Right cardiac atrium (tissue), 5 donors: Measurements from ENCODE around the gene ZNF836. TPM values are rescaled to one million over a fixed set of nuclear protein-coding genes. Genes with fewer than 3 reads are reported as not detected.

Source experiments
- ATAC-seq, 2 donors: fragments of 200-7000 bp; cut with Tn5 transposase; one replicate each; pipeline versions ENCODE4 v1.8.0 to v1.9.1; 2020; ENCODE audit warnings: moderate library complexity in 2 of 2, mild to moderate bottlenecking in 1 of 2
- DNase-seq, 3 donors: peaks; one replicate each; pipeline ENCODE4 v3.0.0-alpha.2; 2020
- H3K27ac ChIP-seq: one replicate; pipeline ENCODE4 v1.5.1; 2013; ENCODE audit warnings: mild to moderate bottlenecking, low read length, control low read depth, moderate library complexity
- H3K27me3 ChIP-seq: one replicate; pipeline ENCODE4 v1.6.1; 2013; ENCODE audit not compliant: control insufficient read depth, insufficient read depth
- H3K4me1 ChIP-seq: one replicate; pipeline ENCODE4 v1.6.1; 2013; ENCODE audit warnings: low read length; ENCODE audit not compliant: control insufficient read depth, insufficient read depth
- H3K4me3 ChIP-seq: one replicate; pipeline ENCODE4 v1.5.1; 2013; ENCODE audit warnings: low read length, control low read depth
- H3K9me3 ChIP-seq: one replicate; pipeline ENCODE4 v1.6.1; 2013; ENCODE audit warnings: low read length; ENCODE audit not compliant: control insufficient read depth
- WGBS: extraction: QIAGEN DNeasy Blood & Tissue Kit; methylation state at CpG from one replicate; pipeline ENCODE4 v1.1.7; 2013; 5-methylcytosine and 5-hydroxymethylcytosine counted together
- intact Hi-C, 4 donors: fragments of 100-400 bp; cut with DNase I; formaldehyde crosslinking; loops; one replicate each; pipeline versions ENCODE4 v1.11.0 to v1.14.0; 2022 to 2023
- polyA plus RNA-seq: library from polyadenylated mRNA; stranded (reverse); fragments of 200-250 nt; gene quantifications from one replicate; pipeline ENCODE4 v1.2.3, GENCODE V29; 2013
- total RNA-seq, 4 donors: library from RNA; stranded (reverse); fragmentation: NEBNext Ultra II Directional; extraction: Animal tissue kit (Norgen Biotek cat#: 25700); gene quantifications; one replicate each; pipeline ENCODE4 v1.2.1, GENCODE V29; 2021
- donor health status: healthy with polysubstance abuse.
- donor health status: DM: no; HTN: yes; CAD: no.
- donor health status: DM: no; HTN: no; CAD: no.
- donor health status: DM: no; HTN: yes; CAD: no; lungs with severe emphysema.
- donor health status: DM: yes; HTN: yes; CAD: no.

ZNF836 gene
- total and polyA plus RNA-seq, 5 donors: 3.4 to 9.4 (median 8.5) TPM

DNA sequence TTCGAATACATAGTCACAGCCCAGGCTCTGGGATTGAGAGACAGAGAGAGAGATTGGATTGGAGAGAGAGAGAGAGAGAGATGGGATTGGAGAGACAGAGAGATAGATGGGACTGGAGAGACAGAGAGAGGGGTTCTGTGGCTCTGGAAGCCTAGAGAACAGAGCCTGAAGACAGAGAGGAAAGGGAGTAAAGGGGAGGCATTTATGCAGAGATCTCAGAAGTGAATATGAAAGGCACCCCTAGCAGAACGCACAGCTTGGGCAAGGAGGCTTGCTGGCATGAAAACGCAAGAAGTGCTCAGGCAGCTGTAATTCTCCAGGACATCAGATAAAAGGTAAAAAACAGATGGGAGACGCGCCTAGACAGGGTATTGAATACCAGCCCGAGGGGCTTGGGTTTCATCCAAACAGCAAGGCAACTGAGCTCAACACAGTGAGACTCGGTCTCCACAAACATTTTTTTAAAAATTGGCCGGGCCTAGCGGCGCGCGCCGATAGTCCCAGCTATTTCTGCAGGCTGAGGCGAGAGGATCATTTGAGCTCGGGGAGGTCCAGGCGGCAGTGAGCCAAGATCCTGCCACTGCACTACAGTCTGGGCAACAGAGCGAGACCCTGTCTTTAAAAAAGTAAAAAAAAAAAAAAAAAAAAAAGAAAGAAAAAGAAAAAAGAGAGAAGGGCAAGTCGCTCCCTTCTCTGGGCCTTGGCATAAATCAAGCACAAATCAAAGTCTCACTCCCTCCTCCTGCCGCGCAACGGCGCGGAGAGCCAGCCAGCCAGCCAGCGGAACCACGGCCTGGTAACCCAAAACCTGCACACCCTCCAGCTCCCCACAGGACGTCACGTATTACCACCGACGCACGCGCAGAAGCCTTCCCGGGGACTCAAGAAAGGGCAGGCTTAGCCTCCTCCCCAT, 17.7 kb upstream of the ZNF836 start:
- peak overlapping the region; percentile 61 for H3K4me3 ChIP-seq
- DNase-seq: peak; percentile 100
- peak; percentile 25 to 35 for ATAC-seq
- peak overlapping the region; percentile 91 for H3K27ac ChIP-seq
- H3K4me1 ChIP-seq: peaks cover 4% of the 10 kb centered on the region
- no peaks in the 10 kb centered on the region for H3K9me3 ChIP-seq
- no peaks in the 10 kb centered on the region for H3K27me3 ChIP-seq
- intact Hi-C loops: loop anchor here in 1 of 4 donors (5.0 kb wide), 1 partner anchor 52 kb away; the partner anchor contains the start of gene ZNF616
- WGBS: 1% methylated on average over 32 of the region's 32 CpGs

DNA sequence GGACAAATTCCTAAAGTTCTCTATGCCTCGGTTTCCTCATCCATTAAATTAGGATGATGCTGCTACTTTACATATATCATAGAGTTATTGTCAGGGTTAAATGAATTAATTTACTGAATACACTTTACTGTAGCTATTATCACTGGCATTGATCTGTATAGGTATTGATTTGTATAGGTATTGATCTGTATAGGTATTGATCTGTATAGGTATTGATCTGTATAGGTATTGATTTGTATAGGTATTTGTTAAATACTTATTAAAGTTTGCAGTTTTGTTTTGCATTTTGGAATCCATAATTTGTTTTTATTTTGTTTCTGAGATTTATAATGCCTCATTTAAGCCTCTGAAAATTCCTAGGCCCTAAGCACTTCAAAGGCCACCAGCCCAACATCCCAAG, 16.0 kb upstream of the ZNF836 start:
- no peak for ATAC-seq
- 97% methylated on average over 1 of the region's 1 CpG for WGBS

GRCh38 chr19:52176574-52176973, 5.2 kb upstream of the ZNF836 start:
- WGBS: 71% methylated on average over 10 of the region's 10 CpGs
- Histone ChIP-seq H3K27ac (no peak overlapping the region), H3K4me3 (no peak overlapping the region), H3K9me3 (no peaks in the 10 kb centered on the region), H3K27me3 (no peaks in the 10 kb centered on the region), H3K4me1 (no peaks in the 10 kb centered on the region)
- no peak for DNase-seq
- no peak for ATAC-seq
- intact Hi-C loops: no loop called here

More for the DNA sequence above, 16.0 kb upstream of the ZNF836 start:
- no peak for DNase-seq
- no peaks in the 10 kb centered on the region for H3K9me3 ChIP-seq
- no peak overlapping the region for H3K27ac ChIP-seq
- peaks cover 4% of the 10 kb centered on the region for H3K4me1 ChIP-seq
- H3K4me3 ChIP-seq: no peak overlapping the region
- H3K27me3 ChIP-seq: no peaks in the 10 kb centered on the region
- intact Hi-C loops: loop anchor here in 1 of 4 donors (5.0 kb wide), 1 partner anchor 50 kb away; the partner anchor contains the start of gene ZNF616

- intact Hi-C loops: no loop called here
- H3K9me3 ChIP-seq: no peaks in the 10 kb centered on the region
- no peak for ATAC-seq
- 94% methylated on average over 1 of the region's 1 CpG for WGBS
- no peak overlapping the region for H3K4me3 ChIP-seq
- DNase-seq: no peak
- H3K27me3 ChIP-seq: no peaks in the 10 kb centered on the region
- peaks cover 4% of the 10 kb centered on the region for H3K4me1 ChIP-seq
- no peak overlapping the region for H3K27ac ChIP-seq
Measured at GRCh38 chr19:52172347-52172746, 926 bp upstream of the ZNF836 start.

DNA sequence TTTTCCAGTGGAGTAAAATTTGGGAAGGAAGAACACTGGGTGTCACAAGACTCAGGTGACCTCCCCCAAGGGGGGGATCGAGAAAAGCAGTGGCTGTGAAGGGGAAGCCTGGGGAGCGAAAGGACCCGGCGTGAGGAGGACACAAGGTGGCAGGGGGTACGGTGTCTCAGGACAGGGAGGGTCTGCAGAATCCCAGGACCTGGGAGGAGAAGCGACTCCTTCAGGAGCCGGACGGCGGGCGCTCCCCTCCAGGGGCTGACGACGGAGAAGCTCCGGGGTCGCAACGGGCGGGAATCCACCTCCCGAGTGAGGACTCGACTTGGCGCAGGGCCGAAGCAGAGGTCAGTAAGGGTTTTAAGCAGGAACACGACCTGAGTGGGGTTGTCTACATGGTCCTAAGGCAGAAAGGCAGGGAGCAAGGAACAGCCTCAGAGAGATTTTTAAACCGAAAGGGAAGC, 529 bp downstream of the ZNF836 start:
- Histone ChIP-seq H3K9me3 (no peaks in the 10 kb centered on the region), H3K4me1 (peaks cover 4% of the 10 kb centered on the region), H3K4me3 (peak overlapping the region; percentile 96), H3K27me3 (no peaks in the 10 kb centered on the region), H3K27ac (peak overlapping the region; percentile 50)
- ATAC-seq (peak; percentile 50 to 59), DNase-seq (peak; percentile 34 to 70 (median 60))
- intact Hi-C loops: no loop called here
- WGBS: under 1% methylated on average over 22 of the region's 22 CpGs

GRCh38 chr19:52170304-52170703, 1.1 kb downstream of the ZNF836 start:
- WGBS: 7% methylated on average over 5 of the region's 5 CpGs
- H3K27ac ChIP-seq: no peak overlapping the region
- peak overlapping the region; percentile 96 for H3K4me3 ChIP-seq
- peak in 1 of 2 donors; percentile 35 for ATAC-seq
- no peaks in the 10 kb centered on the region for H3K27me3 ChIP-seq
- H3K4me1 ChIP-seq: peaks cover 4% of the 10 kb centered on the region
- H3K9me3 ChIP-seq: no peaks in the 10 kb centered on the region
- intact Hi-C loops: no loop called here
- no peak for DNase-seq

DNA sequence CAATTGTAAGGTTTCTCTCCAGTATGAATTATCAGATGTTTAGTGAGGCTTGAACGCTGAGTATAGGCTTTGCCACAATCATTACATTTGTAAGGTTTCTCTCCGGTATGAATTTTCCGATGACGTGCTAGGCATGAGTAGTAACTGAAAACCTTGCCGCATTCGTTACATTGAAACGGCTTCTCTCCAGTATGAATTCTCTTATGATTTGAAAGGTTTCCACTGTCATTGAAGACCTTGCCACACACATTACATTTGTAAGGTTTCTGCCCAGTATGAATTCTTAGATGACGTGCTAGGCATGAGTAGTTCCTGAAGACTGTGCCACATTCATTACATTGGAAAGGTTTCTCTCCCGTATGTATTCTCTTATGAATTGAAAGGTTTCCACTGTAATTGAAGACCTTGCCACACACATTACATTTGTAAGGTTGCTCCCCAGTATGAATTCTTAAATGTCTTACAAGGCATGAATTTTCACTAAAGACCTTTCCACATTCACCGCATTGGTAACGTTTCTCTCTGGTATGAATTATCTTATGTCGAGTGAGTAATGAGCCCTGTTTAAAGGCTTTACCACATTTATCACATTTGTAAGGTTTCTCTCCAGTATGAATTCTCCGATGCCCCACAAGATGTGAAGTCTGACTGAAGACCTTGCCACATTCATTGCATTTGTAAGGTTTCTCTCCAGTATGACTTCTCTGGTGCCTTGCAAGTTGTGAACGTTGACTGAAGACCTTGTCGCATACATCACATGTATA, 15.6 kb downstream of the ZNF836 start:
- intact Hi-C loops: no loop called here
- Histone ChIP-seq H3K4me1 (no peaks in the 10 kb centered on the region), H3K4me3 (no peak overlapping the region), H3K9me3 (peaks cover 7% of the 10 kb centered on the region), H3K27ac (no peak overlapping the region), H3K27me3 (no peaks in the 10 kb centered on the region)
- WGBS: 98% methylated on average over 15 of the region's 15 CpGs
- DNase-seq (no peak), ATAC-seq (no peak)

- Histone ChIP-seq H3K27me3 (no peaks in the 10 kb centered on the region), H3K27ac (no peak overlapping the region), H3K4me1 (no peaks in the 10 kb centered on the region), H3K4me3 (no peak overlapping the region), H3K9me3 (no peaks in the 10 kb centered on the region)
- intact Hi-C loops: no loop called here
- DNase-seq (no peak), ATAC-seq (no peak)
Measured at GRCh38 chr19:52148256-52148655, 23.2 kb downstream of the ZNF836 start.

DNA sequence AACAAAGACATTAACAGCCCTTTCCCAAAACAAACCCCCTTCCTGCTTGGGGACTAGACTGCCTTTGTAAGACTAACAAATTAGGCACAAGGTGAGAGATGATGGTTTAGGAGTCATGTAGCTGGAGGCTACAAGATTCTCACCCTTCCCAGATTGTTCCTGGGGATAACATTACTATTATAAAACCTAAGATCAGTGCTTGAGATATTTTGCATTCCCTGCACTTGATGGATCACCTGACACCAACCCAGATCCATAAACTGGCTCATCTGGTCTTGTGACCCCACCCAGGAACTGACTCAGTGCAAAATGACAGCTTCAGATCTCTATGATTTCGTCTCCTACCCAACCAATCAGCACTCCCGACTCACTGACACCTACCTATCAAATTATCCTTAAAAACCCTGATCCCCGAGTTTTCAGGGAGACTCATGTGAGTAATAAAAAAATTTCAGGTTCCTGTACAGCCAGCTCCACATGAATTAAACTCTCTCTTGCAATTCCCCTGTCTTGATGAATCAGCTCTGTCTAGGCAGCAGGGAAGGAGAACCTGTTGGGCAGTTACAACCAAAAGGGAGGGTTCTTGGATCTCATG, 29.3 kb downstream of the ZNF836 start:
- DNase-seq (no peak), ATAC-seq (no peak)
- H3K4me1 ChIP-seq: no peaks in the 10 kb centered on the region
- H3K9me3 ChIP-seq: no peaks in the 10 kb centered on the region
- no peak overlapping the region for H3K4me3 ChIP-seq
- H3K27me3 ChIP-seq: no peaks in the 10 kb centered on the region
- intact Hi-C loops: no loop called here
- 91% methylated on average over 3 of the region's 3 CpGs for WGBS
- H3K27ac ChIP-seq: no peak overlapping the region

DNA sequence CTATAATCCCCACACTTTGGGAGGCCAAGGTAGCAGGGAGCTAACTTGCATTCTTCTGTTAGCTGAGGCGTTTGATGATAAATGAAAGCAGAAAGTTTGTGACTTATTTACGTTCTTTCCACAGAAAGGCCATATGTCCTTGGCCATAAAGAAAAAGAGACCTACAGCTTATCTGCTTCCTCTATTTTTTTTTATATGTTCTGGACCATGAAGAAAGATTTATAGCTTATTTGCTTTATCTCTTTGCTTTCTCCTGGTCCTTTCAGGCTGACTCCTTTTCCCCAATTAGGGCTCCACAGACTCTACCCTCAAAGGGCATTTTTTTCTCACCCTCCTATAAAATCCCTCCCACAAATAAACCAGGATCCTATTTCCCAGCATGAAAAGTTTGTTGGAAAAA, 30.2 kb downstream of the ZNF836 start:
- no peaks in the 10 kb centered on the region for H3K4me1 ChIP-seq
- DNase-seq (no peak), ATAC-seq (no peak)
- H3K9me3 ChIP-seq: no peaks in the 10 kb centered on the region
- intact Hi-C loops: no loop called here
- 90% methylated on average over 2 of the region's 2 CpGs for WGBS
- no peak overlapping the region for H3K4me3 ChIP-seq
- no peak overlapping the region for H3K27ac ChIP-seq
- no peaks in the 10 kb centered on the region for H3K27me3 ChIP-seq
